Measurements from ENCODE around the gene AKAP13.
A peak's percentile ranks its signal among the peaks of the same experiment; 100 is the strongest.

AKAP13 gene

DNA sequence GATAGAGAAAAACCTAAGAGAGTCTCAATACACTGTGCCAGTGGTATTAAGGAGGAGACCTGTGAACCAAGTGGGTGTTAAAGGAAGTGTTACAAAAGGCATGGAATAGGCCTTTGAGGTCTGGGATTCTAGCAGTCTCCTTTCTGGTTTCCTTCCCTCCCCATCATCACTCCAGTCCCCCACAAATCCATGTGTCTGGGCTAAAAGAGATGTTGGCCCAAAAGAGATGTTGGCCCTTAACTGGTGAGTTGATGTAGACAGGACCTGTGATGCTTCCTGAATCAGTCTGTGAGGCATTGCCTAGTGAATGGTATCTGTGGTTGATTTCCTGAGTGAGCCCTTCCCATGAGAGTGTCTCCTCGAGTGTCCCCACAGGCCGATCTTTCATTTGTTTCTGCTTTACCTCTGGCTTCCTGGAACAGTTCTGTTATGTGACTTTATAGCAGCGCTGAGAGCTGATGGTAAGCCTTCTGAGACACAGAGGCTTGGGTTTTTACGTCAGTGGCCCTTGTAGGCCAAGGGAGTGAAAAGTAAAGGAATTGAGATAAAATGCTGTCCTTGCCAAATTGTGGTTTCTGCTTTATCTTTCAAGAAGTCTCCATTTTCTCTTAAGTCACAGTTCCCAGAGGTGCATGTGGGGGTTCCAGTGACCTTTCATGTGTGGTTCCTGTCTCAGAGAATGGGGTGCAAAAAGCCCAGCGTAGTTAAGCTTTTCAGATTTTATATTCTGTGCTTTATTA is 326.5 kb downstream of the AKAP13 start:
- DNase-seq (ENCODE audit: low read depth), result no peak

DNA sequence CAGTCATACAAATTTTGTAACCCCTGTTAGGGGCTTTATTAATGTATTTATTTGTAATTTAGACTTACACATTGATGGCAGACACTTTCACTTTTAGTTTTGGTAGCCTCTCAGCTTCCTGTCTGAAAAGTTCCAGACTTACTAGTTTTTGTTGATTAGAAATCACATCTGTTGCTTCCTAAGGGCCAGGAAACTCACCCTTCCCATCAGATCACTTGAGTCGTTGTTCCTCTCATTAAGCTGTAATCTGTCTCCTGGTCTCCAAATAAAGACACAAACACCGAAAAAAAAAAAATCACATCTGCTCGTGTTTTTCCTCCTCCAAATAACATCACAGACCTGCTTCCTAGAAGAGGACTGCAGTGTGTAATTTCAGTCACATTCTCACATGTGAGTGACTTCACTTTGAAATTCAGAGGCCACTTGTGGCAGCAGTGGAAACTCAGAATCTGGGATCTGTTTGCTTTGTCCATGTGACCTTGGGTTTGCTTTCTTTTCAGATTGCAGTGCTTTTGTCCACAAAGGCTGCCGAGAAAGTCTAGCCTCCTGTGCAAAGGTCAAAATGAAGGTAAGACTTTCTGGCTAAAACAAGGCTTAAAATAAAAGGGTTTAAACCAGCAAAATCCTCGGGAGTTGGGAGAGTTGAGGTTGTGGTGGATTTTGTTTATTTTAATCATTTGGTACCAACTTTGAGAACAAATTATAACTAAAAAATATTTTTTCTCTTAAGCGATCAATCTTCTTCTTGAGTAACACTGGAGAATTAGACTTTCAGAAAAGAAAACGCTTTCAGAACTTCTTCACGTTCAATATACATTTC is 327.3 kb downstream of the AKAP13 start:
- no peak for DNase-seq (ENCODE audit: low read depth)

DNA sequence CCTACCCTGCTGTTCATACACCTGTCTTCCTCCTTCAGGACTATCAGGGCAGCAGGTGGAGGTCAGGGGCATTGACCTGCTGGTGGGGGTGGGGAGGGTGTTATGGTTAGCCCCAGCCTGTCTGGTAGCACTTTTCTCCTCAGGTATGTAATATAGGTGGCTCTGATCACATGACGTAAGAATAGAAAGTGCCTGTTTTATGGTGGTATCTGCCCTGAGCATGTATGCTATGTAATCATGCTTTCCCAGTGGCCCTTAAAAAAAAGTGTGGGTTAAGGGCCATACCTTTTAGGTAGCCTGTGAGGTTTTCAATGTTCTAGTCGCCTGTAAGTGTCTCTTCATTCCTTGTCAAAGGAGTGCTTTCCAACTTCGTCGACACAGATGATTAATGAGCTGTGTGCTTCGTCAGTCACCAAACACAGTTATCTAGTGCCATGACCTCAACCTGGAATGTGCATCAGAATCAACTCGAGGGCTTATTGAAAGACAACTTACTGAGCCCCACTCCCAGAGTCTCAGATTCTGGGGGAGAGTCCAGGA is 328.1 kb downstream of the AKAP13 start:
- no peak for DNase-seq (ENCODE audit: low read depth)

DNA sequence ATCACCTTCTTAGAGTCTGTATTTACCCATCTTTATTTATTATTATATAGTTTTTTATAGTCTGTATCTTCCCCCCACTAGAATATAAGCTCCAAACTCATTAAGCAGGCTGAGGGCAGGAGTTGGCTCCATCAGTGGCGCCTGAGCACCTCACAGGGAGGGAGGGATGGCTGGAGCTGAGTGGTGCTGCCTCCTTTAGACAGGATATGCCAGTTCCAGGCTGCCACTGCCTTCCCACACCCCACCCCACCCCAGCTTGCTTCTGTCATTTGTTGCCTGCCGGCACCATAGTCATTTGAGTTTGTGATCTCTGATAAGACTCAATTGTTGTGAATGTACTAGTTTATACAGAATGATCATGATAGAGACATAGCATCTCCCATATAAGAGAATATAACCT is 328.8 kb downstream of the AKAP13 start:
- DNase-seq (ENCODE audit: low read depth), result no peak

DNA sequence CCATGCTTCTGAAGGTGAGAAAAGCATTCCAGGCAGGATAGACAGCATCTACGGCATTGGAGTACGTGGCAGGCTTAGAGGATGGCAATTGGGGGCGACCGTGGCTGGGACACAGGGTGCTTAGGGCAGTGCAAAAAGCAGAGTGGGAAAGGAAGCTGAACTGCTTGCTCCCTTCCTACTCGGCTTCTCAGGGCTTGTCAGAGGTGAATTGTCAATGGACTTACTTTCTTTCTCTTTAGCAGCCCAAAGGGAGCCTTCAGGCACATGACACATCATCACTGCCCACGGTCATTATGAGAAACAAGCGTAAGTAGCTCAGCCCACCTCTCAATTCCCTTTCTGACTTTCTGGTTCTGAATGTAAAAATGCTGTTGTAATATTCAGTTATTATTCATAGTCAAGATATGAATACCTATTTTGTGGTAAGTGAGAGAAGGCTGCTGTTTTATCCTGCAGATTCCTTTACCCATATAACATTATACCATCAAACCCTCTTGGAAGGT is 330.0 kb downstream of the AKAP13 start:
- no peak for DNase-seq (ENCODE audit: low read depth)

DNA sequence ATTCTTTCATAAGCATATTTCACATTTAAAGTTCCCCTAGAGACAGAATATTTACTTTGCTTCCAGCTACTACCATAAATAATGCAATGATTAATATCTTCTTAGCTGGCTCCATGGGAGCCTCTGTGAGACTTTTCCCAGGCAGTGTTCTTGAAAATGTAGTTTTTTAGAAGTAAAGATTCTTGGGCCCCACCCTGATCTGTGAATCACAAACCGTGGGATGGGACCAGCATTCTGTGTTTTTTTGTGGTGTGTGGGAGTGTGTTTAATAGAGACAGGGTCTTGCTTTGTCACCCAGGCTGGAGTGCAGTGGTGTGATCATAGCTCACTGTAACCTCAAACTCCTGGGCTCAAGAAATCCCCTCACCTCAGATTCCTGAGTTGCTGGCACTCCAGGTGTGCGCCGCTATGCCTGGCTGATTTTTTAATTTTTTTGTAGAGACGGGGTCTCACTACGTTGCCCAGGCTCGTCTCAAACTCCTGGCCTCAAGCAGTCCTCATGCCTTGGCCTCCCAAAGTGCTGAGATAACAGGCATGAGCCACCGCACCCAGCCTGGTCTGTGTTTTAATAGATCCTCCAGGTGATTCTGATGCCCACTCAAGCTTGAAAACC is 331.3 kb downstream of the AKAP13 start:
- no peak for DNase-seq (ENCODE audit: low read depth)

DNA sequence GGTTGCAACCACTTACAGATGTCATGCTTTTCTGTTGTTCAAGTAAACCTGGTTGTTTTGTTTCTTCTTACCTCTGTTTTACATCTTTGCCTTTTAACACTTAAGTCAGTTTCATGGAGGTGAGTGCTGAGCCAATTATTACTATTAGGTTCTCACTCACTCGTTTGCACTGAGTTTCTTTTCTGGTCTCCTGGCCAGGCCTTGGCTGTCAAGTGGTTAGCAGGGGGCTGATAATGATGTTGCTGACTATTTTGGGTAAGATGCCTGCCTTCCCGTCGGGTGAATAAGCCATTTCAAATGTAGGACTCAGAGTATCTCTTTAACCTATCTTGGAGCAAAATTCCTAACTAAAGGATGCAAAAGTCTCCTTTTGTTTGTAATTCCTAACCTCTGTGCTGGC is 335.9 kb downstream of the AKAP13 start:
- no peak for DNase-seq (ENCODE audit: low read depth)

DNA sequence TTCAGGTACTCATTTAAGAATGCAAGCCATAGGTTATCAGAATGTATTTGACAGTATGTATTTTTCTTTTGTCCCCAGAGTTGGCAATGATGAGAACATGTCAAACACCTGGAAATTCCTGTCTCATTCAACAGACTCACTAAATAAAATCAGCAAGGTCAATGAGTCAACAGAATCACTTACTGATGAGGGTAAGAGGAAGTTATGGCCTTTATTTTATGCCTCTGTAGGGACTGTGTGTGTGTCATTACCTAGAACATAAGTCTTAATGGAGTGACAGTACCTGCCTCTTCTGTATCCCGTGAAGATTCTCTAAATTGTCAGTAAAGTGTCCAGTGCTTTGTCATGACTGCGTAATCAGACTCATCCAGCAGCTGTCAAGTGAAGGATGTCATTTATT is 336.8 kb downstream of the AKAP13 start:
- DNase-seq (ENCODE audit: low read depth), result no peak

DNA sequence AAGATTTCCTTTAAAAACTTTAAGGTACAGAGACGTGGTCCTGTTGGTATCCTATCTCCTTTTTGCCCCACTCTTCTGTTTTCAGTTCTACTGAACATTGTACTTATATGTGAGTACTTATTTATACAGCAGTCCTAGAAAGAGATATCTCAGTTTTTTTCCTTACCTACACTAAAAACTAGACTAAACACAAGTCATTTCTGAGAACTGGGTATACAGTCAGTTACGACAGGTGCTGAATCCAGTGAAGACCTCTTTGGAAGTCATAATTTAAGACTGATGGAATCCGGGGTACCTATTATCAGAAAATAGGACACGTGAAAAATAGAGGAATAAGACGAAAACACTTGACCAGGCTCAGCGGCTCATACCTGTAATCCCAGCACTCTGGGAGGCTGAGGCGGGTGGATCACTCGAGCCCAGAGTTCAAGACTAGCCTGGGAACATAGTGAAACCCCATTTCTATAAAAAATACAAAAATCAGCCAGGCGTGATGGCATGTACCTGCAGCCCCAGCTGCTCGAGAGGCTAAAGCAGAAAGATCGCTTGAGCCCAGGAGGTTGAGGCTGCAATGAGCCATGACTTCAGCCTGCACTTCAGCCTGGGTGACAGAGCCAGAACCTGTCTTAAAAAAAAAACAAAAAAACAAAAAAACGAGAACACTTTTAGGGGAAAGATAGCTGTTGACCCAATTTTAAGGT is 338.0 kb downstream of the AKAP13 start:
- DNase-seq (ENCODE audit: low read depth), result no peak

DNA sequence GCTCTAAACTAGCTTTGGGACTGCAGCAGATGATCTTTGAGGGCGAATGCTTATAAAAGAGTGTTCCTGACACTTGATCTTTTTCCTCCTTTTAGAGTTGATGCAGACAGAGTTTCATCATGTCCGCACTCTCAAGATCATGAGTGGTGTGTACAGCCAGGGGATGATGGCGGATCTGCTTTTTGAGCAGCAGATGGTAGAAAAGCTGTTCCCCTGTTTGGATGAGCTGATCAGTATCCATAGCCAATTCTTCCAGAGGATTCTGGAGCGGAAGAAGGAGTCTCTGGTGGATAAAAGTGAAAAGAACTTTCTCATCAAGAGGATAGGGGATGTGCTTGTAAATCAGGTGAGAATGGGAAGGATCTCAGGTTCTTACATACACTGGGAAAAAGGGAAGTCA is 338.6 kb downstream of the AKAP13 start:
- DNase-seq (ENCODE audit: low read depth), result no peak

DNA sequence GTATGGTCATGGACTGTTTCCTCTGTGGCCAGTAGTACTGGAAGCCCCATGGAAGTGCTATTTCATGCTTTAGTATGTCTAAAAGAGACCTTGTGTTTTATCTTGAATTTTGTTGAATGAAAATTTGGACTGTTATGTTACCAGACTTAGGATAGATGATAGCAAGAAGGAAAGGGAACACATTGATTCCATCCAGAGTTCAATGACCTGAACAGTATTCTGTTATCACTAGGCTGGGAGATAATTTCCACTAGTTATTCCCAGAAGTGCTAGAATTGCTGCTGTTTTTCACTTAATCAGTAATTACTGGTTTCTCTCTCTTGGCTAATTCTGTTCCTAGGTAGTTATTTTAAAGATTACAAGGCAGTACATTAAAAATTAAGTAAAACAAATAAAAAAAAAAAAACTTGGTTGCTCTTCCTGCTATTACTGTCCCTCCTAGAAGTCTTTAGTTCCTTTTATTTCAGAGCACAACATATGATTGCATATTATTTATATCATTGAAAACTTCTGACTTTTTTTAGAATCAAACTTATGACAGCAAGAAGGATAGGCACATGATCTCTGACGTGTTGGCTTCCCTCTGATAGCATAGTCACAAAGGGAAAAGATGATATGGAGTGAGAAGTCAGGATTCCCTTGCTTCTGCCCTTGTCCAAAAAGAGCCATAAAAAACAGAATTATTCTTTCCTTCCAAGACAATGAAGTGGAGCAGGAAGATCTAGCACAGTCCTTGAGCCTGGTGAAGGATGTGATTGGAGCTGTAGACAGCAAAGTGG is 342.2 kb downstream of the AKAP13 start:
- DNase-seq (ENCODE audit: low read depth), result no peak

DNA sequence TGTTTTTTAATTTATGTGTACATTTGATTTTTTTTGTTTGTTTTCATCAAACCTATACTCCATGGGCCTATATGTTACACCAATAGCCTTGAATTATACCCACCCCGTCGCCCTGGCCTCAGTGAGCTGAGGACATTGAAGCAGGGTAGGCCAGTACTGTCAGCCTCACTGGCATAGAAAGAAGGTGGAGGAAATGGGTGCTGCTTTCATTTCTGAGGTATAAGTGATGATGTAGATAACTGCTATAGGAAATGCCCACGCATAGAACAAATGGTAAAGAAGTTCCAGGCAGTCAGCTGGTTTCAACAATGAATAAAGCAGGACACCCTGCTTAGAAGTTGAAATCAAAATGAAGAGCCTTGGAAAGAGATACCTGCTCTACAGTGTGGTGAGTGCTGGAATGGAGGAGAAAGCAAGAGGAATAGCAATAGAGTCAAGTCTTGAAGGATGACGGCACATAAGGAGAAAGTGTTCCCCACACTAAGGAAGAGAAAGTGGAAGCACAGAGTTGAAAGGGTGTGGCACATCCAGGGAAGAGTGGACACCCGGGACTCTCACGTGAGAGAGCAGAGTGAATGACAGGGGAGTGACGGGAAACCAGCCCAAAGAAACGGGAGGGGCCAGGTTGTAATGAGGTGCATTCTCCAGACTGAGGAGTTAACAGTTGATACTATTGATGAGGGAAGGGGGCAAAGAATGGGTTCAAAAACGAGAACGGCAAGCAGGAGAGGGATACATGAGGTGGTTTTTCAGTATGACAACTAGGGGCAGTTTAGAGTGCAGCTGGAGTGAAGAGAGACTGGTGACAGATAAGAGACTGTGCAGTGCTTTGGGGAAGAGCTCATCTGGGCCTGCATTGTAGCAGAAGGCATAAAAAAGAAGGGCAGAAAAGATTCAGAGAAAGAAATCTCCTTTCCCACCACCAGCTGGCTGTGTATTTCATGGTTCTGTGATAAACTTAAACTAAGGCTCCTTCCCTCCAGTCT is 343.9 kb downstream of the AKAP13 start:
- DNase-seq (ENCODE audit: low read depth), result no peak

DNA sequence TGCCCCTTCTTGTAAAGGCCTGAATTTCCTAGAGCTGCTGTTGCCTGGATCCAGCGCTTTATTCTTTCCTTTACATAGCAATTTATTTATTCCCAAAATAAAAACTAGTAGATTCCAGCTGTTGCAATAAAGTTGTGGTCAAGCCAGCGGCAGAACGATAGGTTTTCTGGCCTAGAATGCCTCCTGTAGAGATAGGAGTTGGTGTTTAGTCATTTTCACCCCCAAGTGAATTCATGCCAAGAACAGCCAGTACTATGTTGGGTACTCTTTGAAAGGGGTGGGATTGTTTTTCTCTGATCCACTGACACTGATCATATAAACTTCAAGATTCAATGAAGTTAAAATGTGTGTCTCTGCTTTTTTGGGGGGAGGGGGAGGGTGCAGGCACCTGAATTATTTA is 344.6 kb downstream of the AKAP13 start:
- no peak for DNase-seq (ENCODE audit: low read depth)

DNA sequence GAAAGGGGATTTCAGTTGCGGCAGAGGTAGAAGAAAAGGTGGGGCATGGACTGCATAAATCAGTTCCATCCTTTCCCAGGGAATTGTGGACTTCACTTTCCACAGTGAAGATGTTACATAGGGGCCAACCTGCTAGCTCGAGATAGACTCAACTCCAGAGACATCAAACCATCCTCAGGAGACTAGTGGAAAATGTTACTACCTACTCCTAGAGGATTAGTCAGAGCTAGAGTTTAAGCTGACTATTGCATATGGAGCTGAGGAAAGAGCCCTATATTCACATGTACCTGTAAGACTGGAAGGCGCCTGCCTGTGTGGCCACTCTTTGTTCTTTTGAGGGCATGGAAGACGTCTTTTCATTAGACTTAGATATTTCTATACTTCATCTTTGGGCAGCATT is 345.2 kb downstream of the AKAP13 start:
- no peak for DNase-seq (ENCODE audit: low read depth)

DNA sequence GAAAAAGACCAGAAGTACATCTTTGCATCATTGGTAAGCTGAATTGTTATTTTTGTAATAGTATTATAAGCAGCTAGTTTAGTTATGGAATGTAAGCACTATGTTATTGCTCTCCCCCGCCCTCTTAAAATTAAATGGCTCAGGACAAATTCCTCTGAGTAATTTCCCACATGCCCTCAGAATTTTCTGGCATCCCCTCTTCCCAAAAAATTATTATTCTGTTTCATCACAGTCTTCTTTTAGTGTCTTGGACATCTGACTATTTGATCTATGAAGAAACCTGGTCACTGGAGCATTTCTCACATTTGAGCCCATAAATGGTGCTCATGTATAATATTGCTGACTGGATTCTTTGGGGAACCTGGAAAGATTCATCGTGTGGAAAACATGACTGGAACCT is 346.1 kb downstream of the AKAP13 start:
- no peak for DNase-seq (ENCODE audit: low read depth)

DNA sequence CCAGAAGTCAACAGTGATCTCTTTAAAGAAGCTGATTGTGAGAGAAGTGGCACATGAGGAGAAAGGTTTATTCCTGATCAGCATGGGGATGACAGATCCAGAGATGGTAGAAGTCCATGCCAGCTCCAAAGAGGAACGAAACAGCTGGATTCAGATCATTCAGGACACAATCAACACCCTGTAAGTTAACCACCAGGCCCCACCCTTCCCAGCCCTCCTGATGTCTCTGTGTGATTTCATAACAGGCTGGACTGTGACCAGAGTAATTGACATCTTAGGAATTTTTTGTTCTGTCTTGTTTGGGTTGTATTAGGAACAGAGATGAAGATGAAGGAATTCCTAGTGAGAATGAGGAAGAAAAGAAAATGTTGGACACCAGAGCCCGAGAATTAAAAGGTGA is 346.7 kb downstream of the AKAP13 start:
- no peak for DNase-seq (ENCODE audit: low read depth)

DNA sequence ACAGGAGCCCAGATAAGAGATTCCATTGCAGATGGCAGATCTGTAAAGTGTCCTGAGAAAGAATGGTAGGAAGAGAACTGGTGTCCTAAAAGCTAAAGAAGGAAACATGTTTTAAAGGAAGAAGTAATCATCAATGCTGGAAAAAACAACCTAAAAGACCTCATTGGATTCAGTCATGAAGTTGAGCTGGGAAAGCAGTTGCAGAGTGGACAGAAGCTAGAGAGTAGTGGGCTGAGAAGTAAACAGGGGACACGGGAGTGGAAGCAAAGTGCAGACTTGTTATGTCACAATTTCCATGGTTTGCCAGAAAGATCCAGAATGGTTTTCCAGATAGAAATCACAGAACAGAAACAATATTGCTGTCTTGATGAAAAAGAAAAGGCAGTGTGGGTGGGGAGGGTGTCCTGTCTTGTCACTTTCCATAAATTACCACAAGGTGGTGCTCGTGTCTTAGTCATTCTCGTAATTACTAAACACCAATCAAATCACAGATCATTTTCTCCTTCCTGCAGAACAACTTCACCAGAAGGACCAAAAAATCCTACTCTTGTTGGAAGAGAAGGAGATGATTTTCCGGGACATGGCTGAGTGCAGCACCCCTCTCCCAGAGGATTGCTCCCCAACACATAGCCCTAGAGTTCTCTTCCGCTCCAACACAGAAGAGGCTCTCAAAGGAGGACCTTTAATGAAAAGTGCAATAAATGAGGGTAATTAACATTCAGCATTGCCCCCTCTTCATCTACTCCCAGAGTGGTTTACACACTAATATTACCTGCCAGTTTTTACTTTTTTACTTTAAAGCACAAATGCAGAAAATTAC is 349.8 kb downstream of the AKAP13 start:
- peak; percentile 38 for DNase-seq (ENCODE audit: low read depth)

DNA sequence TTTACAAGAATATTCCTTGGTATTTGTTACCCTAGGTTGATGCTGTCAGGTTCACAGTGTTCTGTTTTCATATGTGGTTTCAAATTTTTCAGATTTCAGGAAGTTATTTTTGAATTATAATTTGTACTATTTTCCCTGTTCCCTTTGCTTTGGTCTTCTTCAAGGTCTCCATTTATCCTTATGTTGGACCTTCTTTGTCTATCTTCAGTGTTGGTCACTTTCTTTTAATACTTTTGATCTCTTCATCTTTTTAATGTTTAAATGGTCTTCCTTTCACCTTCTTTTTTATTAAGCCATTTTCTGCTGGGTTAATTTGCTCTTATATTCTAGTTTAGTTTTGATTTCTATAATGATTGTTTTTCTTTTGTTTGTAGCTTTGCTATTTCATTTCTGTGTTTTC is 353.0 kb downstream of the AKAP13 start:
- DNase-seq (ENCODE audit: low read depth), result no peak

DNA sequence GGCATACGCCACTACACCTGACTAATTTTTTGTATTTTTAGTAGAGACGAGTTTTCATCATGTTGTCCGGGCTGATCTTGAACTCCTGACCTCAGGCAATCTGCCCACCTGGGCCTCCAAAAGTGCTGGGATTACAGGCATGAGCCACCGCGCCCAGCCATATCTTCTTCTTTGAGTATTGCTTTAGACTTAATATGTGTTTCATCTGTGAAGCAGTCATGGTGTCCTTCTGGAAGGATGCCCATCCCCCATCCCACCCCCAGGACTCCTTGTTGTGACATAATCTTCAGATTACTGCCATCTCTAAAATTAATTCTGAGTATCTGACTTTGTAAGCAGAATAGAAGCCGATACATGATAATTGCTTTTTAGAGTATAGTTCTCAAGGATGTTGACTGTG is 356.7 kb downstream of the AKAP13 start:
- no peak for DNase-seq (ENCODE audit: low read depth)
